H9 (cell line): ENCODE data around the gene PAFAH1B2. TPM values are rescaled to one million over a fixed set of nuclear protein-coding genes. Genes with fewer than 3 reads are reported as not detected.
"Not testable (repeated sequence)": the region's sequence is repeated elsewhere in the genome, so short reads cannot be mapped to it uniquely, and the experiment has no call there.

Source experiments
- DNase-seq: peaks from one replicate; pipeline ENCODE4 v3.0.0-alpha.2; 2017
- H2AFZ ChIP-seq: one replicate; pipeline ENCODE4 v1.6.1; 2013; ENCODE audit warnings: mild to moderate bottlenecking, low read length, control low read depth, moderate library complexity
- H2AK5ac ChIP-seq: 2 replicates; pipeline ENCODE4 v1.6.1; 2013; ENCODE audit warnings: low read length, control low read depth, mixed read lengths; ENCODE audit not compliant: insufficient read length
- H2BK120ac ChIP-seq: one replicate; pipeline ENCODE4 v1.6.1; 2013; ENCODE audit warnings: low read depth, mild to moderate bottlenecking, low read length, control low read depth, inconsistent platforms; ENCODE audit not compliant: poor library complexity, severe bottlenecking
- H2BK12ac ChIP-seq: 2 replicates; pipeline ENCODE4 v1.6.1; 2013; ENCODE audit warnings: low read length, control low read depth, mixed read lengths, low read depth; ENCODE audit not compliant: insufficient read length
- H2BK15ac ChIP-seq: 2 replicates; pipeline ENCODE4 v1.6.1; 2013; ENCODE audit warnings: low read depth, low read length, control low read depth
- H2BK20ac ChIP-seq: one replicate; pipeline ENCODE4 v1.6.1; 2013; ENCODE audit warnings: low read depth, mild to moderate bottlenecking, low read length, control low read depth, inconsistent platforms; ENCODE audit not compliant: poor library complexity, severe bottlenecking
- H2BK5ac ChIP-seq: 2 replicates; pipeline ENCODE4 v1.6.1; 2013; ENCODE audit warnings: low read length, control low read depth, mixed read lengths; ENCODE audit not compliant: insufficient read length
- H3K14ac ChIP-seq: 2 replicates; pipeline ENCODE4 v1.6.1; 2013; ENCODE audit warnings: low read length, control low read depth; ENCODE audit not compliant: insufficient read depth
- H3K18ac ChIP-seq: 2 replicates; pipeline ENCODE4 v1.6.1; 2013; ENCODE audit warnings: low read depth, mild to moderate bottlenecking, mixed read lengths, low read length, control low read depth; ENCODE audit not compliant: insufficient read length
- H3K23ac ChIP-seq: 2 replicates; pipeline ENCODE4 v1.6.1; 2013; ENCODE audit warnings: low read length, control low read depth, mixed read lengths, low read depth; ENCODE audit not compliant: insufficient read length
- H3K23me2 ChIP-seq: 2 replicates; pipeline ENCODE4 v1.6.1; 2013; ENCODE audit warnings: low read depth, mild to moderate bottlenecking, mixed read lengths, low read length, control low read depth; ENCODE audit not compliant: insufficient read length, poor library complexity, severe bottlenecking
- H3K27ac ChIP-seq: 2 replicates; pipeline ENCODE4 v1.5.1; 2013; ENCODE audit warnings: low read length, control low read depth, mixed read lengths, low read depth; ENCODE audit not compliant: insufficient read length
- H3K27me3 ChIP-seq: 2 replicates; pipeline ENCODE4 v1.6.1; 2013; ENCODE audit warnings: low read length, control low read depth, inconsistent platforms; ENCODE audit not compliant: insufficient read depth
- H3K4ac ChIP-seq: 2 replicates; pipeline ENCODE4 v1.6.1; 2013; ENCODE audit warnings: low read depth, mild to moderate bottlenecking, control low read depth, inconsistent platforms, low read length, moderate library complexity
- H3K4me1 ChIP-seq: 2 replicates; pipeline ENCODE4 v1.6.1; 2013; ENCODE audit warnings: low read length, control low read depth, inconsistent platforms; ENCODE audit not compliant: insufficient read depth
- H3K4me2 ChIP-seq: 2 replicates; pipeline ENCODE4 v1.6.1; 2013; ENCODE audit warnings: low read length, control low read depth, mixed read lengths; ENCODE audit not compliant: insufficient read length, insufficient read depth
- H3K56ac ChIP-seq: 2 replicates; pipeline ENCODE4 v1.6.1; 2013; ENCODE audit warnings: low read depth, mild to moderate bottlenecking, mixed read lengths, low read length, control low read depth; ENCODE audit not compliant: insufficient read length
- H3K79me1 ChIP-seq: 2 replicates; pipeline ENCODE4 v1.6.1; 2013; ENCODE audit warnings: low read depth, mild to moderate bottlenecking, moderate library complexity, low read length, control low read depth, inconsistent platforms; ENCODE audit not compliant: insufficient read depth, poor library complexity, severe bottlenecking
- H3K79me2 ChIP-seq: 2 replicates; pipeline ENCODE4 v1.6.1; 2013; ENCODE audit warnings: low read length, control low read depth, inconsistent platforms; ENCODE audit not compliant: insufficient read depth
- H3K9ac ChIP-seq: 2 replicates; pipeline ENCODE4 v1.6.1; 2013; ENCODE audit warnings: low read length, control low read depth, mixed read lengths; ENCODE audit not compliant: insufficient read length; ENCODE audit errors: extremely low read depth
- H3K9me3 ChIP-seq: one replicate; pipeline ENCODE4 v1.6.1; 2013; ENCODE audit warnings: low read depth, low read length, inconsistent platforms; ENCODE audit not compliant: control insufficient read depth
- H3T11ph ChIP-seq: one replicate; pipeline ENCODE4 v1.6.1; 2013; ENCODE audit warnings: mild to moderate bottlenecking, low read length, control low read depth, inconsistent platforms
- H4K20me1 ChIP-seq: one replicate; pipeline ENCODE4 v1.6.1; 2013; ENCODE audit not compliant: control insufficient read depth, insufficient read length, insufficient read depth
- H4K5ac ChIP-seq: 2 replicates; pipeline ENCODE4 v1.6.1; 2013; ENCODE audit warnings: low read depth, mild to moderate bottlenecking, mixed read lengths, low read length, control low read depth; ENCODE audit not compliant: insufficient read length
- H4K8ac ChIP-seq: replicated peaks from 2 replicates; pipeline ENCODE4 v1.6.1; 2013; ENCODE audit warnings: low read length, control low read depth, mixed read lengths, low read depth; ENCODE audit not compliant: insufficient read length
- H4K91ac ChIP-seq: 2 replicates; pipeline ENCODE4 v1.6.1; 2013; ENCODE audit warnings: low read depth, mild to moderate bottlenecking, moderate library complexity, mixed read lengths, low read length, control low read depth; ENCODE audit not compliant: insufficient read length
- H3K27ac Mint-ChIP-seq, 3 experiments: 2 replicates in 2 of 3; 3 replicates in 1 of 3; pipeline ENCODE4 v1.8.0; 2020 to 2021; ENCODE audit warnings: mixed read lengths in 3 of 3, mild to moderate bottlenecking in 1 of 3, moderate library complexity in 1 of 3
- H3K27me3 Mint-ChIP-seq: 2 replicates; pipeline ENCODE4 v1.8.0; 2021; ENCODE audit warnings: low read depth, mild to moderate bottlenecking, moderate library complexity, mixed read lengths
- H3K36me3 Mint-ChIP-seq, 3 experiments: 2 replicates in 2 of 3; 3 replicates in 1 of 3; pipeline ENCODE4 v1.8.0; 2020 to 2021; ENCODE audit warnings: low read depth in 3 of 3, mixed read lengths in 3 of 3; ENCODE audit not compliant: insufficient read depth in 1 of 3
- H3K4me1 Mint-ChIP-seq, 2 experiments: 2 replicates each; pipeline ENCODE4 v1.8.0; 2020; ENCODE audit warnings: mixed read lengths in 2 of 2
- H3K4me3 Mint-ChIP-seq, 2 experiments: 2 replicates in 1 of 2; 3 replicates in 1 of 2; pipeline ENCODE4 v1.8.0; 2020 to 2021; ENCODE audit warnings: mild to moderate bottlenecking in 2 of 2, mixed read lengths in 2 of 2, moderate library complexity in 1 of 2
- H3K9me3 Mint-ChIP-seq, 2 experiments: 2 replicates in 1 of 2; 3 replicates in 1 of 2; pipeline ENCODE4 v1.8.0; 2020; ENCODE audit warnings: mild to moderate bottlenecking in 2 of 2, mixed read lengths in 2 of 2, moderate library complexity in 1 of 2
- WGBS: extraction: QIAGEN DNeasy Blood & Tissue Kit; methylation state at CpG from one replicate; pipeline ENCODE4 v1.1.7; 2013; ENCODE audit warnings: missing lambda C conversion rate, low lambda C conversion rate, mixed read lengths; ENCODE audit not compliant: insufficient read length; ENCODE audit errors: extremely low coverage; 5-methylcytosine and 5-hydroxymethylcytosine counted together
- total RNA-seq: library from RNA; stranded (reverse); gene quantifications from 2 replicates; pipeline ENCODE4 v1.2.1, GENCODE V29; 2021
- TF ChIP-seq, protein P1 (sequence below): fragments of 200-600 bp; sonication (generic); conservative IDR thresholded peaks from 3 replicates; pipeline ENCODE4 v1.8.0; 2021; ENCODE audit warnings: antibody characterized with exemption, mild to moderate bottlenecking

Gene PAFAH1B2
- total RNA-seq, 1 experiment from 2014 or later: 161 TPM

DNA sequence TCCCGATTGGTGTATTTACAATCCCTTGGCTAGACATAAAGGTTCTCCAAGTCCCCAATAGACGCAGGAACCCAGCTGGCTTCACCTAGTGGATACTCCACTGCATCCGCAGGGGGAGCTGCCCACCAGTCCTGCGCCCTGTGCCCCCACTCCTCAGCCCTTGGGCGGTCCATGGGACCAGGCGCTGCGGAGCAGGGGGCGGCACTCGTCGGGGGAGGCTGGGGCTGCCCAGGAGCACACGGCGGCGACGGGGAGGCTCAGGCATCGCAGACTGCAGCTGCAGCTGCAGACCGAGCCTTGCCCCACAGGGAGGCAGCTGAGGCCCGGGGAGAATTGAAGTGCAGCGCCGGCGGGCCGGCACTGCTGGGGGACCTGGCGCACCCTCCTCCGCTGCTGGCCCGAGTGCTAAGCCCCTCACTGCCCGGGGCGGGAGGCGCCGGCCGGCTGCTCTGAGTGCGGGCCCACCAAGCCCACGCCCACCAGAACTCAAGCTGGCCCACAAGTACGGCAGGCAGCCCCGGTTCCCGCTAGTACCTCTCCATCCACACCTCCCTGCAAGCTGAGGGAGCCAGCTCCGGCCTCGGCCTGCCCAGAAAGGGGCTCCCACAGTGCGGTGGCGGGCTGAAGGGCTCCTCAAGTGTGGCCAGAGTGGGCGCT, 33.7 kb upstream of the PAFAH1B2 start:
- H3K9ac ChIP-seq: no peak overlapping the region
- Mint-ChIP-seq H3K36me3 (no peaks in the 10 kb centered on the region), H3K9me3 (no peaks in the 10 kb centered on the region), H3K4me1 (no peaks in the 10 kb centered on the region), H3K4me3 (no peak overlapping the region), H3K27me3 (no peaks in the 10 kb centered on the region; the same call in 1 of the 2 replicates), H3K27ac (no peak overlapping the region)
- no peak overlapping the region for H3K14ac ChIP-seq
- H3K56ac ChIP-seq: no peak overlapping the region
- no peak overlapping the region for H4K5ac ChIP-seq
- H3K27ac ChIP-seq: no peak overlapping the region
- H2AFZ ChIP-seq: no peak overlapping the region
- H2BK5ac ChIP-seq: no peak overlapping the region
- H3K18ac ChIP-seq: no peak overlapping the region
- no peak overlapping the region for H2BK120ac ChIP-seq
- no peak overlapping the region for H2AK5ac ChIP-seq
- no peak overlapping the region for H2BK20ac ChIP-seq
- no peaks in the 10 kb centered on the region for H3K79me1 ChIP-seq
- H4K91ac ChIP-seq: no peak overlapping the region
- H3K4ac ChIP-seq: no peak overlapping the region
- DNase-seq: peak; percentile 41
- H3K23me2 ChIP-seq: no peaks in the 10 kb centered on the region
- no peak overlapping the region for H3T11ph ChIP-seq
- no peaks in the 10 kb centered on the region for H4K20me1 ChIP-seq
- no peak overlapping the region for H3K4me2 ChIP-seq
- H3K4me1 ChIP-seq: no peaks in the 10 kb centered on the region
- H2BK15ac ChIP-seq: no peak overlapping the region
- no peaks in the 10 kb centered on the region for H3K79me2 ChIP-seq
- no peak overlapping the region for H2BK12ac ChIP-seq
- no peak overlapping the region for H3K23ac ChIP-seq
- H3K9me3 ChIP-seq: no peaks in the 10 kb centered on the region
- no peaks in the 10 kb centered on the region for H3K27me3 ChIP-seq
- no peak overlapping the region for H4K8ac ChIP-seq
- TF ChIP-seq, protein P1, sequence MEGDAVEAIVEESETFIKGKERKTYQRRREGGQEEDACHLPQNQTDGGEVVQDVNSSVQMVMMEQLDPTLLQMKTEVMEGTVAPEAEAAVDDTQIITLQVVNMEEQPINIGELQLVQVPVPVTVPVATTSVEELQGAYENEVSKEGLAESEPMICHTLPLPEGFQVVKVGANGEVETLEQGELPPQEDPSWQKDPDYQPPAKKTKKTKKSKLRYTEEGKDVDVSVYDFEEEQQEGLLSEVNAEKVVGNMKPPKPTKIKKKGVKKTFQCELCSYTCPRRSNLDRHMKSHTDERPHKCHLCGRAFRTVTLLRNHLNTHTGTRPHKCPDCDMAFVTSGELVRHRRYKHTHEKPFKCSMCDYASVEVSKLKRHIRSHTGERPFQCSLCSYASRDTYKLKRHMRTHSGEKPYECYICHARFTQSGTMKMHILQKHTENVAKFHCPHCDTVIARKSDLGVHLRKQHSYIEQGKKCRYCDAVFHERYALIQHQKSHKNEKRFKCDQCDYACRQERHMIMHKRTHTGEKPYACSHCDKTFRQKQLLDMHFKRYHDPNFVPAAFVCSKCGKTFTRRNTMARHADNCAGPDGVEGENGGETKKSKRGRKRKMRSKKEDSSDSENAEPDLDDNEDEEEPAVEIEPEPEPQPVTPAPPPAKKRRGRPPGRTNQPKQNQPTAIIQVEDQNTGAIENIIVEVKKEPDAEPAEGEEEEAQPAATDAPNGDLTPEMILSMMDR: no peak
- WGBS: no CpG with 5 or more reads among the region's 39 CpGs

DNA sequence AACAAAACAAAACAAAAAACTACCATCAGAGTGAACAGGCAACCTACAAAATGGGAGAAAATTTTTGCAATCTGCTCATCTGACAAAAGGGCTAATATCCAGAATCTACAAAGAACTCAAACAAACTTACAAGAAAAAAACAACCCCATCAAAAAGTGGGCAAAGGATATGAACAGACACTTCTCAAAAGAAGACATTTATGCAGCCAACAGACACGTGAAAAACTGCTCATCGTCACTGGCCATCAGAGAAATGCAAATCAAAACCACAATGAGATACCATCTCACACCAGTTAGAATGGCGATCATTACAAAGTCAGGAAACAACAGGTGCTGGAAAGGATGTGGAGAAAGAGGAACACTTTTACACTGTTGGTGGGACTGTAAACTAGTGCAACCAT, 31.6 kb upstream of the PAFAH1B2 start:
- not testable (repeated sequence) for H2BK5ac ChIP-seq, H3K27me3 Mint-ChIP-seq, H3K36me3 Mint-ChIP-seq, H2AK5ac ChIP-seq, H3K4ac ChIP-seq, H3K23ac ChIP-seq, H3K18ac ChIP-seq, H2BK15ac ChIP-seq, H3K27ac ChIP-seq, H3K4me1 Mint-ChIP-seq, DNase-seq, H3K9me3 Mint-ChIP-seq, H3K27me3 ChIP-seq, H4K5ac ChIP-seq, H3K27ac Mint-ChIP-seq, H3K79me1 ChIP-seq, H4K8ac ChIP-seq, H3K79me2 ChIP-seq, H3K4me1 ChIP-seq, H4K91ac ChIP-seq, H2BK12ac ChIP-seq, H3K4me3 Mint-ChIP-seq, H3K4me2 ChIP-seq, H3K14ac ChIP-seq, H3K23me2 ChIP-seq, H2AFZ ChIP-seq, H2BK120ac ChIP-seq, H4K20me1 ChIP-seq, H3T11ph ChIP-seq, H3K56ac ChIP-seq, H3K9me3 ChIP-seq, H3K9ac ChIP-seq, H2BK20ac ChIP-seq
- WGBS: no CpG with 5 or more reads among the region's 3 CpGs
